HL-60/S4 treated with retinoic acid at 250 ng/mL for 4 days and 3 days (cell line): ENCODE results near the gene SGCA.

Experiments used
- in situ Hi-C: fragments of 300-500 bp; cut with MboI; formaldehyde crosslinking; loops from 2 replicates; pipeline ENCODE4 v1.7.0; 2022; ENCODE audit warnings: low sequenced_read_pairs

Gene SGCA

GRCh38 chr17:50206604-50207293, 40.9 kb downstream of the SGCA start:
- in situ Hi-C loops = loop anchor here (10.0 kb wide), 1 partner anchor 78 kb away; no protein-coding TSS in a partner anchor

GRCh38 chr17:50207315-50207714, 41.5 kb downstream of the SGCA start:
- in situ Hi-C loops = loop anchor here (10.0 kb wide), 1 partner anchor 77 kb away; no protein-coding TSS in a partner anchor

GRCh38 chr17:50207792-50208567, 42.2 kb downstream of the SGCA start:
- in situ Hi-C loops = loop anchor here (10.0 kb wide), 1 partner anchor 77 kb away; no protein-coding TSS in a partner anchor

GRCh38 chr17:50208611-50209061, 42.8 kb downstream of the SGCA start:
- in situ Hi-C loops = loop anchor here (10.0 kb wide), 1 partner anchor 76 kb away; no protein-coding TSS in a partner anchor

- in situ Hi-C loops = loop anchor here (10.0 kb wide), 1 partner anchor 76 kb away; no protein-coding TSS in a partner anchor
Observed at GRCh38 chr17:50209133-50209471, 43.3 kb downstream of the SGCA start.

- in situ Hi-C loops = loop anchor here (10.0 kb wide), 1 partner anchor 75 kb away; no protein-coding TSS in a partner anchor
Observed at GRCh38 chr17:50209472-50210239, 43.9 kb downstream of the SGCA start.

- in situ Hi-C loops = no loop called here
Observed at GRCh38 chr17:50210240-50211225, 44.7 kb downstream of the SGCA start.

GRCh38 chr17:50211249-50212120, 45.7 kb downstream of the SGCA start:
- in situ Hi-C loops = no loop called here

- in situ Hi-C loops = no loop called here
Observed at GRCh38 chr17:50212121-50212843, 46.5 kb downstream of the SGCA start.

- in situ Hi-C loops = no loop called here
Observed at GRCh38 chr17:50213026-50214022, 47.5 kb downstream of the SGCA start.

GRCh38 chr17:50214976-50215760, 49.4 kb downstream of the SGCA start:
- in situ Hi-C loops = no loop called here

- in situ Hi-C loops = no loop called here
Observed at GRCh38 chr17:50217591-50217990, 51.8 kb downstream of the SGCA start.

- in situ Hi-C loops = no loop called here
Observed at GRCh38 chr17:50218071-50218759, 52.4 kb downstream of the SGCA start.

GRCh38 chr17:50218771-50219315, 53.0 kb downstream of the SGCA start:
- in situ Hi-C loops = no loop called here

- in situ Hi-C loops = no loop called here
Observed at GRCh38 chr17:50219342-50219741, 53.5 kb downstream of the SGCA start.
